Thyroid gland (tissue), 4 donors: Measurements from ENCODE around the gene SAP130. TPM values are rescaled to one million over a fixed set of nuclear protein-coding genes. Genes with fewer than 3 reads are reported as not detected.

Experiments
- DNase-seq, 2 donors: peaks; one replicate each; pipeline ENCODE4 v3.0.0-alpha.2; 2019
- H3K27ac ChIP-seq, 3 donors: fragments of 200-600 bp; sonication (generic); 1 replicate in 2 of 3; 2 replicates in 1 of 3; pipeline ENCODE4 v1.5.1; 2016 to 2019; ENCODE audit warnings: mild to moderate bottlenecking in 1 of 3, moderate library complexity in 1 of 3
- H3K27me3 ChIP-seq: fragments of 200-600 bp; sonication (generic); one replicate; pipeline ENCODE4 v1.5.1; 2019
- H3K36me3 ChIP-seq, 2 donors: fragments of 200-600 bp; sonication (generic); one replicate each; pipeline ENCODE4 v1.5.1; 2016 to 2019
- H3K4me1 ChIP-seq, 2 donors: fragments of 200-600 bp; sonication (generic); one replicate each; pipeline ENCODE4 v1.5.1; 2017 to 2019
- H3K4me3 ChIP-seq, 3 donors: fragments of 200-600 bp; sonication (generic); replicated peaks in 1 of 3; 1 replicate in 2 of 3; 2 replicates in 1 of 3; pipeline ENCODE4 v1.5.1; 2016; ENCODE audit warnings: mild to moderate bottlenecking in 1 of 3
- H3K9me3 ChIP-seq: fragments of 200-600 bp; sonication (generic); one replicate; pipeline ENCODE4 v1.5.1; 2017
- CTCF ChIP-seq, 6 experiments: fragments of 200-600 bp in 3 of 6; fragments of 450-650 bp in 3 of 6; sonication (generic) in 3 of 6; IDR thresholded peaks; one replicate each; pipeline ENCODE4 v1.5.1; 2016 to 2019; ENCODE audit warnings: antibody characterized with exemption in 6 of 6, mild to moderate bottlenecking in 2 of 6, inconsistent platforms in 1 of 6, moderate library complexity in 1 of 6
- POLR2A ChIP-seq, 2 donors: fragments of 450-650 bp; IDR thresholded peaks; one replicate each; pipeline ENCODE4 v1.6.1; 2017; ENCODE audit warnings: antibody characterized with exemption in 2 of 2, mild to moderate bottlenecking in 2 of 2, moderate library complexity in 1 of 2
- WGBS, 2 donors: methylation state at CpG; one replicate each; pipeline ENCODE4 v1.1.5; 2017; 5-methylcytosine and 5-hydroxymethylcytosine counted together
- intact Hi-C: fragments of 100-400 bp; cut with DNase I; formaldehyde crosslinking; loops from one replicate; pipeline ENCODE4 v1.15.1; 2023
- small RNA-seq: library from RNA; depleted of rRNA; stranded (forward); fragments of <200 nt; gene quantifications from one replicate; pipeline ENCODE3, GENCODE V24; 2016
- total RNA-seq, 4 donors: library from RNA; depleted of rRNA; stranded (reverse); fragments of >200 nt; gene quantifications; one replicate each; pipeline ENCODE4 v1.2.3, GENCODE V29; 2016

Gene SAP130
- total RNA-seq, 4 donors from 2014 or later: 10.3 to 14.7 (median 11.3) TPM

DNA sequence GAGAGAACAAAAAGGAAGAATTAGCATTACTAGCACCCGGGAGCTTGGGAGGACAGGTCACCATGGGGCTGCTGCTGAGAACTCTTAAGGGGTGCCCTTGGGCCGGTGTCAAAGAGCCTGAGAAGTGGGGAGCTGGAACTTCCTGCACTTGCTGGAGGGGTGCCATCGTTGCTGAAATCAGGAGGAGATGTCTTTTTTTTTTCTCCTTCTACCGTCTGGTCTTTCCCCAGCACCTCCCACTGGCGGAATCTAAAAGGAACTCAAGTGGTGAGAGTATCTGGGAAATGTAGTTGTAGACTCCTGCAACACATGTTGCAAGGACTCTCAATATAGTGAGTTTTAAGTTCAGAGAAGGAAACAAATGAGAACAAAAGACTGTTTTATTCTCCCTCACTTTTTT is 136.0 kb downstream of the SAP130 start:
- WGBS, 2 donors: 32 to 52% methylated on average over 5 of the region's 5 CpGs
- Histone ChIP-seq H3K27me3 (no peaks in the 10 kb centered on the region), H3K27ac (no peak overlapping the region), H3K4me3 (no peak overlapping the region), H3K9me3 (no peaks in the 10 kb centered on the region), H3K36me3 (no peaks in the 10 kb centered on the region), H3K4me1 (peaks cover 17% of the 10 kb centered on the region in 2 donors)
- intact Hi-C loops: no loop called here
- TF ChIP-seq POLR2A (IDR thresholded peaks at IDR 0.05) (no peak), CTCF (IDR thresholded peaks at IDR 0.05) (no peak)
- peak in 1 of 2 donors; percentile 27 for DNase-seq

Small RNA genes within 50 kb of the gene (small RNA-seq; reads per million reads assigned to genes)
- gene AC012306.1 (not detected), gene AC108059.3 (not detected), gene RF00019 (not detected)

Other genes starting within 250 kb of the SAP130 start
- 10 to 100 TPM; 54.4 to 95.8 (median 67.5) TPM for gene WDR33, start 216.9 kb downstream of the SAP130 start, total RNA-seq
- 10 to 100 TPM in 3 of 4 donors, 1 to 10 TPM in 1; 8.6 to 11.4 (median 10.7) TPM for gene POLR2D, start 169.9 kb downstream of the SAP130 start, total RNA-seq
- gene AMMECR1L, start 142.1 kb downstream of the SAP130 start, total RNA-seq: 10 to 100 TPM; 10.3 to 13.4 (median 11.5) TPM
- gene UGGT1, start 63.1 kb upstream of the SAP130 start, total RNA-seq: 10 to 100 TPM; 53.1 to 90.7 (median 71.4) TPM